Activated naive CD8-positive, alpha-beta T cell treated with anti-CD3 and anti-CD28 coated beads, Interleukin-2, amount 50 U/mL, for 24 hours (primary cell): Measurements from ENCODE around the gene SLC3A2.
"Not testable (repeated sequence)": the region's sequence is repeated elsewhere in the genome, so short reads cannot be mapped to it uniquely, and the experiment has no call there.

Experiments
- ATAC-seq: fragments of 150-1000 bp; cut with Tn5 transposase; one replicate; pipeline ENCODE4 v1.10.0; 2021
- DNase-seq: peaks from one replicate; pipeline ENCODE4 v3.0.0; 2021
- H3K27ac Mint-ChIP-seq: one replicate; pipeline ENCODE4 v1.8.0; 2021; ENCODE audit warnings: mild to moderate bottlenecking, mixed read lengths
- H3K27me3 Mint-ChIP-seq: one replicate; pipeline ENCODE4 v1.8.0; 2021; ENCODE audit warnings: mixed read lengths
- H3K36me3 Mint-ChIP-seq: one replicate; pipeline ENCODE4 v1.8.0; 2021; ENCODE audit warnings: low read depth, mixed read lengths
- H3K4me1 Mint-ChIP-seq: one replicate; pipeline ENCODE4 v1.8.0; 2021; ENCODE audit warnings: mixed read lengths
- H3K4me3 Mint-ChIP-seq: one replicate; pipeline ENCODE4 v1.8.0; 2021; ENCODE audit warnings: mild to moderate bottlenecking, moderate library complexity, mixed read lengths
- H3K9me3 Mint-ChIP-seq: one replicate; pipeline ENCODE4 v1.8.0; 2021; ENCODE audit warnings: mixed read lengths

Gene SLC3A2

DNA sequence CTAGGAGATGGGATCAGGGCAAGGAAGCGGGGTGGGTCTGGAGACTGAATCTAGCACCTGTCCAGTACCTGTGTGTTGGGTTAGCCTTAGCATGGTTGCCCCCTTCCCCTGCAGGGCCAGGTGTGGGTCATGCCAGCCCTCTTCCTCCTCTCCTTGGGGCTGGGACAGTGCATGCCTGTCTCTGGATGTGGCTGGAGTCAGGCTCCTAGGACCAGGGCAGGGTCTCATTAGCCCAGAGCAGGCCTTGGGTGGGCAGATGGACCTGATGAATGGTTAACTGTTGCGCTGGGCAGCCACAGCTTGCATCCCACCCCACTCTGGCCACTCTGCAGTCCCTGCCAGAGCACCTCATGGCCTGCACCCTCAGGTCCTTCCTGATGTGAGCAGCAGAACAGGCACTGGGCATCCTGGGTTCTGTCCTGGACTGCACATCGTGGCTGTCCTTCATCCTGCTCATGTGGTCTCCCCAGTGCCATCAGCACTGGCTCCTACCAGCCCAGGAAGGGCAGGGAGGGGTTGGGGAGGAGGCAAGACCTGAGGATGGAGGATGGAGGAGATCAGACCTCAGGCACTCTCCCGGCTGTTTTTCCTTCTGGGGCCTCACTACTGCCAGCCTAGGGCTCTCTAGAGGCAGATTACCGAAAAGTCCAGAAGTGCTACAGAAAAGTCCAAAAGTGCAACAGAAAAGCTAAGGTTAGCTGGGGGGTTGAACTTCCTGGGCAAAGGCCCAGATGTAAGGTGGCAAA lies 53.2 kb downstream of the SLC3A2 start:
- peaks cover 26% of the 10 kb centered on the region for H3K27me3 Mint-ChIP-seq
- H3K36me3 Mint-ChIP-seq = no peaks in the 10 kb centered on the region
- peaks cover 4% of the 10 kb centered on the region for H3K4me1 Mint-ChIP-seq
- H3K27ac Mint-ChIP-seq = no peak overlapping the region
- H3K9me3 Mint-ChIP-seq = peaks cover 8% of the 10 kb centered on the region
- DNase-seq = no peak
- ATAC-seq = no peak
- no peak overlapping the region for H3K4me3 Mint-ChIP-seq

DNA sequence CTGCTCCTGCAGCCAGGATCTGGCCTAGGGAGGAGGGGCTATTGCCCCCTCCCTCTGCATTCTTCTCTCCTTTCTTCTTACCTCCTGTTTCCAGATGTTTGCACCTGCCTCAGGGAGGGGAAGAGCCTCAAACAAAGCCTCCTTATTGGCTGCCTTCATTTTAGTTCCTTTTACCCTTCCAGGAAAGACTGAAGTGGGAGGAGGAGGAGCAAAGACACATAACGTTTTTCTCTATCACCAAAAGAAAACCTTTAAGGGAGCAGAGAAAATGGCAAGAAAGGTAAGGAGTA lies 53.7 kb downstream of the SLC3A2 start:
- Mint-ChIP-seq H3K9me3 (peaks cover 8% of the 10 kb centered on the region), H3K27me3 (peaks cover 21% of the 10 kb centered on the region), H3K27ac (no peak overlapping the region), H3K36me3 (peaks cover 2% of the 10 kb centered on the region), H3K4me3 (no peak overlapping the region), H3K4me1 (peaks cover 4% of the 10 kb centered on the region)
- no peak for DNase-seq
- no peak for ATAC-seq

DNA sequence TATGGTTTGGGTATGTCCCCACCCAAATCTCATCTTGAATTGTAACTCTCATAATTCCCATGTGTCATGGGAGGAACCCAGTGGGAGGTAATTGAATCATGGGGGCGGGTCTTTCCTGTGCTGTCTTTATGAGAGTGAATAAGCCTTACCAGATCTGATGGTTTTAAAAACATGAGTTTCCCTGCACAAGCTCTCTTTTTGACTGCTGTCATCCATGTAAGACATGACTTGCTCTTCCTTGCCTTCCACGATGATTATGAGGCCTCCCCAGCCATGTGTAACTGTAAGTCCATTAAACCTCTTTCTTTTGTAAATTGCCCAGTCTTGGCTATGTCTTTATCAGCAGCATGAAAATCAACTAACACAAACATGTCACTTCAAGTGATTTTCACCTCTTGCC lies 56.8 kb downstream of the SLC3A2 start:
- not testable (repeated sequence) for DNase-seq, H3K9me3 Mint-ChIP-seq, ATAC-seq, H3K27me3 Mint-ChIP-seq, H3K27ac Mint-ChIP-seq, H3K4me1 Mint-ChIP-seq, H3K4me3 Mint-ChIP-seq, H3K36me3 Mint-ChIP-seq
